Trophoblast cell (in vitro differentiated cells and primary cell): ENCODE measurements around the gene FAM120B.
"Not testable (repeated sequence)": the region's sequence is repeated elsewhere in the genome, so short reads cannot be mapped to it uniquely, and the experiment has no call there.

Experiments used
- DNase-seq, 2 donors: peaks; one replicate each; pipeline ENCODE4 v3.0.0-alpha.2; 2016
- H2AFZ ChIP-seq: 2 replicates; pipeline ENCODE4 v1.6.1; 2013; ENCODE audit warnings: low read length, moderate library complexity, mild to moderate bottlenecking; ENCODE audit not compliant: insufficient read depth, poor library complexity
- H2AK5ac ChIP-seq: 2 replicates; pipeline ENCODE4 v1.6.1; 2013; ENCODE audit warnings: mild to moderate bottlenecking, low read length
- H2BK120ac ChIP-seq: 2 replicates; pipeline ENCODE4 v1.6.1; 2013; ENCODE audit warnings: low read length, mild to moderate bottlenecking, moderate library complexity; ENCODE audit not compliant: insufficient read depth, poor library complexity
- H2BK12ac ChIP-seq: 2 replicates; pipeline ENCODE4 v1.6.1; 2013; ENCODE audit warnings: mild to moderate bottlenecking, low read length, moderate library complexity
- H2BK5ac ChIP-seq: 2 replicates; pipeline ENCODE4 v1.6.1; 2013; ENCODE audit warnings: low read length, low read depth, moderate library complexity, mild to moderate bottlenecking; ENCODE audit not compliant: poor library complexity
- H3K14ac ChIP-seq: 2 replicates; pipeline ENCODE4 v1.6.1; 2013; ENCODE audit warnings: mild to moderate bottlenecking, low read length
- H3K18ac ChIP-seq: 2 replicates; pipeline ENCODE4 v1.6.1; 2013; ENCODE audit warnings: mild to moderate bottlenecking, low read length
- H3K23ac ChIP-seq: 2 replicates; pipeline ENCODE4 v1.6.1; 2013; ENCODE audit warnings: low read length
- H3K27ac ChIP-seq: 2 replicates; pipeline ENCODE4 v1.5.1; 2013; ENCODE audit warnings: low read depth, mild to moderate bottlenecking, inconsistent platforms, low read length, moderate library complexity
- H3K27me3 ChIP-seq: 2 replicates; pipeline ENCODE4 v1.6.1; 2013; ENCODE audit warnings: inconsistent platforms, mild to moderate bottlenecking, low read length, moderate library complexity; ENCODE audit not compliant: insufficient read depth
- H3K36me3 ChIP-seq, 2 experiments: 1 replicate in 1 of 2; 2 replicates in 1 of 2; pipeline ENCODE4 v1.6.1; 2013; ENCODE audit warnings: low read length in 2 of 2, mild to moderate bottlenecking in 2 of 2, moderate library complexity in 1 of 2; ENCODE audit not compliant: insufficient read depth in 2 of 2, control insufficient read depth in 1 of 2
- H3K4ac ChIP-seq: 2 replicates; pipeline ENCODE4 v1.6.1; 2013; ENCODE audit warnings: low read depth, mild to moderate bottlenecking, low read length, moderate library complexity
- H3K4me1 ChIP-seq, 2 experiments: 1 replicate in 1 of 2; 2 replicates in 1 of 2; pipeline ENCODE4 v1.6.1; 2013; ENCODE audit warnings: low read length in 2 of 2, mild to moderate bottlenecking in 2 of 2, moderate library complexity in 1 of 2; ENCODE audit not compliant: insufficient read depth in 2 of 2, control insufficient read depth in 1 of 2
- H3K4me2 ChIP-seq: 2 replicates; pipeline ENCODE4 v1.6.1; 2013; ENCODE audit warnings: inconsistent platforms, mild to moderate bottlenecking, low read length, moderate library complexity
- H3K4me3 ChIP-seq: 2 replicates; pipeline ENCODE4 v1.5.1; 2013; ENCODE audit warnings: mild to moderate bottlenecking, low read depth, low read length, inconsistent platforms
- H3K79me1 ChIP-seq: one replicate; pipeline ENCODE4 v1.6.1; 2013; ENCODE audit warnings: low read length
- H3K79me2 ChIP-seq: 2 replicates; pipeline ENCODE4 v1.6.1; 2013; ENCODE audit warnings: low read length, mild to moderate bottlenecking; ENCODE audit not compliant: control insufficient read depth, insufficient read depth, poor library complexity
- H3K9ac ChIP-seq: 2 replicates; pipeline ENCODE4 v1.6.1; 2013; ENCODE audit warnings: mild to moderate bottlenecking, low read length
- H3K9me3 ChIP-seq: 2 replicates; pipeline ENCODE4 v1.6.1; 2013; ENCODE audit warnings: low read depth, mild to moderate bottlenecking, control low read depth, inconsistent platforms, low read length; ENCODE audit not compliant: insufficient read depth
- H4K12ac ChIP-seq: 2 replicates; pipeline ENCODE4 v1.6.1; 2013; ENCODE audit warnings: low read depth, mild to moderate bottlenecking, low read length, moderate library complexity
- H4K8ac ChIP-seq: 2 replicates; pipeline ENCODE4 v1.6.1; 2013; ENCODE audit warnings: low read depth, mild to moderate bottlenecking, low read length, moderate library complexity
- H4K91ac ChIP-seq: one replicate; pipeline ENCODE4 v1.6.1; 2013; ENCODE audit warnings: low read depth, mild to moderate bottlenecking, low read length, moderate library complexity
- WGBS: extraction: QIAGEN DNeasy Blood & Tissue Kit; methylation state at CpG from one replicate; pipeline ENCODE4 v1.1.7; 2013; ENCODE audit warnings: missing lambda C conversion rate; ENCODE audit not compliant: insufficient read length, insufficient coverage; ENCODE audit errors: extremely low coverage; 5-methylcytosine and 5-hydroxymethylcytosine counted together

FAM120B gene

GRCh38 chr6:170346649-170347048 is 40.1 kb downstream of the FAM120B start:
- no peaks in the 10 kb centered on the region for H3K27me3 ChIP-seq
- WGBS: no CpG with 5 or more reads among the region's 2 CpGs

GRCh38 chr6:170347091-170347490 is 40.5 kb downstream of the FAM120B start:
- Histone ChIP-seq H3K4me1 (peaks cover 5 to 6% of the 10 kb centered on the region in 2 experiments), H3K27me3 (no peaks in the 10 kb centered on the region), H3K14ac (no peak overlapping the region), H3K18ac (no peak overlapping the region), H3K36me3 (peaks cover 9 to 14% of the 10 kb centered on the region in 2 experiments), H3K9me3 (peaks cover 2% of the 10 kb centered on the region), H3K27ac (no peak overlapping the region), H3K4ac (no peak overlapping the region), H4K91ac (no peak overlapping the region), H2AK5ac (no peak overlapping the region), H3K79me2 (peaks cover 1% of the 10 kb centered on the region), H4K12ac (no peak overlapping the region), H4K8ac (no peak overlapping the region), H3K4me2 (no peak overlapping the region), H3K23ac (no peak overlapping the region), H2BK120ac (no peak overlapping the region), H3K79me1 (peaks cover 3% of the 10 kb centered on the region), H2BK12ac (no peak overlapping the region), H2AFZ (no peak overlapping the region), H3K4me3 (no peak overlapping the region), H2BK5ac (no peak overlapping the region), H3K9ac (no peak overlapping the region)
- DNase-seq: no peak
- WGBS: no CpG with 5 or more reads among the region's 4 CpGs

More at GRCh38 chr6:170346649-170347048, 40.1 kb downstream of the FAM120B start:
- H3K4me3 ChIP-seq: no peak overlapping the region
- no peak overlapping the region for H2AFZ ChIP-seq
- DNase-seq: no peak
- H3K4ac ChIP-seq: no peak overlapping the region
- no peak overlapping the region for H3K27ac ChIP-seq
- H3K4me2 ChIP-seq: no peak overlapping the region
- H4K91ac ChIP-seq: no peak overlapping the region
- H3K14ac ChIP-seq: no peak overlapping the region
- no peak overlapping the region for H3K9ac ChIP-seq
- H3K79me2 ChIP-seq: peaks cover 1% of the 10 kb centered on the region
- H4K12ac ChIP-seq: no peak overlapping the region
- no peak overlapping the region for H4K8ac ChIP-seq
- no peak overlapping the region for H2BK120ac ChIP-seq
- H3K23ac ChIP-seq: no peak overlapping the region
- H2AK5ac ChIP-seq: no peak overlapping the region
- no peak overlapping the region for H3K18ac ChIP-seq
- peaks cover 3% of the 10 kb centered on the region for H3K79me1 ChIP-seq
- no peak overlapping the region for H2BK5ac ChIP-seq
- H2BK12ac ChIP-seq: no peak overlapping the region
- peaks cover 2% of the 10 kb centered on the region for H3K9me3 ChIP-seq
- peaks cover 6% of the 10 kb centered on the region in 2 experiments for H3K4me1 ChIP-seq
- H3K36me3 ChIP-seq: peaks cover 11 to 14% of the 10 kb centered on the region in 2 experiments

GRCh38 chr6:170347975-170348374 is 41.4 kb downstream of the FAM120B start:
- Histone ChIP-seq H2BK12ac (no peak overlapping the region), H3K4me1 (peaks cover 5 to 6% of the 10 kb centered on the region in 2 experiments), H3K27ac (no peak overlapping the region), H3K9me3 (peaks cover 2% of the 10 kb centered on the region), H4K91ac (no peak overlapping the region), H3K9ac (no peak overlapping the region), H2BK120ac (no peak overlapping the region), H3K4me2 (no peak overlapping the region), H4K12ac (no peak overlapping the region), H2AK5ac (no peak overlapping the region), H4K8ac (no peak overlapping the region), H2BK5ac (no peak overlapping the region), H3K18ac (no peak overlapping the region), H3K14ac (no peak overlapping the region), H3K4ac (no peak overlapping the region), H3K79me2 (peaks cover 1% of the 10 kb centered on the region), H3K79me1 (peaks cover 3% of the 10 kb centered on the region), H3K23ac (no peak overlapping the region), H3K36me3 (peaks cover 9 to 14% of the 10 kb centered on the region in 2 experiments), H3K4me3 (no peak overlapping the region), H2AFZ (no peak overlapping the region), H3K27me3 (no peaks in the 10 kb centered on the region)
- WGBS: no CpG with 5 or more reads among the region's 6 CpGs
- DNase-seq: no peak

GRCh38 chr6:170351456-170351855 is 44.9 kb downstream of the FAM120B start:
- not testable (repeated sequence) for H2BK120ac ChIP-seq, DNase-seq, H3K23ac ChIP-seq, H3K4me3 ChIP-seq, H3K4me1 ChIP-seq, H3K9ac ChIP-seq, H3K9me3 ChIP-seq, H2BK5ac ChIP-seq, H3K18ac ChIP-seq, H3K4ac ChIP-seq, H3K27me3 ChIP-seq, H2AK5ac ChIP-seq, H3K79me1 ChIP-seq, H3K79me2 ChIP-seq, H4K91ac ChIP-seq, H3K4me2 ChIP-seq, H4K12ac ChIP-seq, H2BK12ac ChIP-seq, H2AFZ ChIP-seq, H3K14ac ChIP-seq, H3K27ac ChIP-seq, H4K8ac ChIP-seq
- H3K36me3 ChIP-seq: peaks cover 9 to 14% of the 10 kb centered on the region in 2 experiments
